Thyroid gland (tissue), 4 donors: ENCODE data around the gene PACS2. TPM values are rescaled to one million over a fixed set of nuclear protein-coding genes. Genes with fewer than 3 reads are reported as not detected.

Experiments used
- DNase-seq, 2 donors: peaks; one replicate each; pipeline ENCODE4 v3.0.0-alpha.2; 2019
- H3K27ac ChIP-seq, 3 donors: fragments of 200-600 bp; sonication (generic); 1 replicate in 2 of 3; 2 replicates in 1 of 3; pipeline ENCODE4 v1.5.1; 2016 to 2019; ENCODE audit warnings: mild to moderate bottlenecking in 1 of 3, moderate library complexity in 1 of 3
- H3K27me3 ChIP-seq: fragments of 200-600 bp; sonication (generic); one replicate; pipeline ENCODE4 v1.5.1; 2019
- H3K36me3 ChIP-seq, 2 donors: fragments of 200-600 bp; sonication (generic); one replicate each; pipeline ENCODE4 v1.5.1; 2016 to 2019
- H3K4me1 ChIP-seq, 2 donors: fragments of 200-600 bp; sonication (generic); one replicate each; pipeline ENCODE4 v1.5.1; 2017 to 2019
- H3K4me3 ChIP-seq, 3 donors: fragments of 200-600 bp; sonication (generic); replicated peaks in 1 of 3; 1 replicate in 2 of 3; 2 replicates in 1 of 3; pipeline ENCODE4 v1.5.1; 2016; ENCODE audit warnings: mild to moderate bottlenecking in 1 of 3
- H3K9me3 ChIP-seq: fragments of 200-600 bp; sonication (generic); one replicate; pipeline ENCODE4 v1.5.1; 2017
- POLR2A ChIP-seq, 2 donors: fragments of 450-650 bp; IDR thresholded peaks; one replicate each; pipeline ENCODE4 v1.6.1; 2017; ENCODE audit warnings: antibody characterized with exemption in 2 of 2, mild to moderate bottlenecking in 2 of 2, moderate library complexity in 1 of 2
- WGBS, 2 donors: methylation state at CpG; one replicate each; pipeline ENCODE4 v1.1.5; 2017; 5-methylcytosine and 5-hydroxymethylcytosine counted together
- intact Hi-C: fragments of 100-400 bp; cut with DNase I; formaldehyde crosslinking; loops from one replicate; pipeline ENCODE4 v1.15.1; 2023
- total RNA-seq, 4 donors: library from RNA; depleted of rRNA; stranded (reverse); fragments of >200 nt; gene quantifications; one replicate each; pipeline ENCODE4 v1.2.3, GENCODE V29; 2016
- TF ChIP-seq, protein P1 (sequence below), 6 experiments: fragments of 200-600 bp in 3 of 6; fragments of 450-650 bp in 3 of 6; sonication (generic) in 3 of 6; IDR thresholded peaks; one replicate each; pipeline ENCODE4 v1.5.1; 2016 to 2019; ENCODE audit warnings: antibody characterized with exemption in 6 of 6, mild to moderate bottlenecking in 2 of 6, inconsistent platforms in 1 of 6, moderate library complexity in 1 of 6

The PACS2 gene
- total RNA-seq, 4 donors from 2014 or later, result 54.6 to 85.2 (median 72.1) TPM

DNA sequence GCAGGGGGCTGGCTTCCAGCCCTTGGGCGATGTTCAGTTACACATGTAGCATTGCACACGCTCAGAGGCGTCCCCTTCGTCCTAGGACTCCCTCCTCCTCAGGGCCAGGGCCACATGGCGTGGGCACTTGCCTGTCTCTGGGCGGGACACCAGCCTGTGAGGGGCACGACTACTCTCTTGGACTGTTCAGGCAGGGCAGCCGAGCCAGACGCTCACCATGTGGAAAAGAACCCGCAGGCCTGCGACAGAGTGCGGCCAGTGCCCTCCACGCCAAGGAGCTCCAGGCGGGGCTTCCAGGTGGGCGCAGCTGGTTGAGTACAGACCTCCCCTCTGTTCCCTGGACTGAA lies 126.0 kb downstream of the PACS2 start:
- H3K9me3 ChIP-seq, result no peaks in the 10 kb centered on the region
- H3K27ac ChIP-seq, result no peak overlapping the region
- H3K36me3 ChIP-seq, result peaks cover 0 to 3% of the 10 kb centered on the region in 2 donors
- no peaks in the 10 kb centered on the region for H3K27me3 ChIP-seq
- 96% methylated on average over 7 of the region's 15 CpGs; no CpG with 5 or more reads in 1 of the 2 donors for WGBS, 2 donors
- H3K4me1 ChIP-seq, result peaks cover 0 to 5% of the 10 kb centered on the region in 2 donors
- no peak for TF ChIP-seq POLR2A (IDR thresholded peaks at IDR 0.05)
- DNase-seq, result no peak
- no peak overlapping the region for H3K4me3 ChIP-seq
- intact Hi-C loops, result no loop called here

DNA sequence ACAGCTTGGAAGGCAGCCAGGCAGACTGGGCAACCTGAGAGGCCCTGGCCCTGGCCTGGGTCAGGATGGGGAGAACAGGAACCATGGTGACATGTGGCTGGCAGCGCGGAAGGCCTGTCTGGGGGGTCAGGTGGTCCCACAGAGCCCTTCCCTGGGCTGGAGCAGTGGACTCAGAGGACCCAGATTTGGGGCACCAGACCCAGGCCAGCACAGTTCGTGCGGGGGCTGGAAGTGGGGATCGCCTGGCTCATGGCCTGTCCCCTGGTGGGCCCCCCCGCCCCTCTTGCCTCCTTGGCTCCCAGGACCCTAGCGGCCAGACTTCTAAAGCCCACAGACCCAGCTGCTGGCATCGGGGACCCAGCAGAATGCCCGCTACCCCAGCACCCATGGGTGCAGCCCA lies 126.4 kb downstream of the PACS2 start:
- Histone ChIP-seq H3K9me3 (no peaks in the 10 kb centered on the region), H3K27ac (no peak overlapping the region), H3K36me3 (peaks cover 0 to 3% of the 10 kb centered on the region in 2 donors), H3K4me3 (no peak overlapping the region), H3K27me3 (no peaks in the 10 kb centered on the region), H3K4me1 (peaks cover 0 to 5% of the 10 kb centered on the region in 2 donors)
- intact Hi-C loops, result no loop called here
- no peak for TF ChIP-seq POLR2A (IDR thresholded peaks at IDR 0.05)
- TF ChIP-seq, protein P1, sequence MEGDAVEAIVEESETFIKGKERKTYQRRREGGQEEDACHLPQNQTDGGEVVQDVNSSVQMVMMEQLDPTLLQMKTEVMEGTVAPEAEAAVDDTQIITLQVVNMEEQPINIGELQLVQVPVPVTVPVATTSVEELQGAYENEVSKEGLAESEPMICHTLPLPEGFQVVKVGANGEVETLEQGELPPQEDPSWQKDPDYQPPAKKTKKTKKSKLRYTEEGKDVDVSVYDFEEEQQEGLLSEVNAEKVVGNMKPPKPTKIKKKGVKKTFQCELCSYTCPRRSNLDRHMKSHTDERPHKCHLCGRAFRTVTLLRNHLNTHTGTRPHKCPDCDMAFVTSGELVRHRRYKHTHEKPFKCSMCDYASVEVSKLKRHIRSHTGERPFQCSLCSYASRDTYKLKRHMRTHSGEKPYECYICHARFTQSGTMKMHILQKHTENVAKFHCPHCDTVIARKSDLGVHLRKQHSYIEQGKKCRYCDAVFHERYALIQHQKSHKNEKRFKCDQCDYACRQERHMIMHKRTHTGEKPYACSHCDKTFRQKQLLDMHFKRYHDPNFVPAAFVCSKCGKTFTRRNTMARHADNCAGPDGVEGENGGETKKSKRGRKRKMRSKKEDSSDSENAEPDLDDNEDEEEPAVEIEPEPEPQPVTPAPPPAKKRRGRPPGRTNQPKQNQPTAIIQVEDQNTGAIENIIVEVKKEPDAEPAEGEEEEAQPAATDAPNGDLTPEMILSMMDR (IDR thresholded peaks at IDR 0.05), result no peak
- no peak for DNase-seq
- 83% methylated on average over 2 of the region's 9 CpGs; no CpG with 5 or more reads in 1 of the 2 donors for WGBS, 2 donors

DNA sequence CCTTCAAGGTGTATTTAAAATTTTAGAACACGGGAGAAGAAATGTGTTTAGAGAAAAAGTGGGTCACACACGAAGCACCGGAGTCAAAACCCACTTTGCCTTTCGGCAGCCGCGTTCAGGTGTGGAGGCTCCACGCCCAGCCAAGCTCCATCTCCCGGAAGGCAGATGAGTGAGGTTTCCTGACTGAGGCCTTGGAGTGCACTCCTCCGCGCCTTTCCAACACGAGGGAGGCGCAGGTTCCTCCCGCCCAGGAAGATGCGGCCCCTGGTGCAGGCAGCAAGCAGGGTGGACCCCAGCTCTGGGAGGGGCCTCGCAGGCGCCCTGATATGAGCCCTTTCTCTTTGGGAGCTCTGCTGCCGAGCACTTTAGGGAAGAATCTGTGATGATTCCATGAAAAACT lies 127.6 kb downstream of the PACS2 start:
- TF ChIP-seq, protein P1 (IDR thresholded peaks at IDR 0.05), result no peak
- no peak for TF ChIP-seq POLR2A (IDR thresholded peaks at IDR 0.05)
- H3K27ac ChIP-seq, result no peak overlapping the region
- peaks cover 0 to 3% of the 10 kb centered on the region in 2 donors for H3K36me3 ChIP-seq
- intact Hi-C loops, result no loop called here
- H3K4me3 ChIP-seq, result no peak overlapping the region
- H3K9me3 ChIP-seq, result no peaks in the 10 kb centered on the region
- no peak for DNase-seq
- H3K27me3 ChIP-seq, result no peaks in the 10 kb centered on the region
- WGBS, 2 donors, result 80% methylated on average over 17 of the region's 17 CpGs
- no peaks in the 10 kb centered on the region for H3K4me1 ChIP-seq

DNA sequence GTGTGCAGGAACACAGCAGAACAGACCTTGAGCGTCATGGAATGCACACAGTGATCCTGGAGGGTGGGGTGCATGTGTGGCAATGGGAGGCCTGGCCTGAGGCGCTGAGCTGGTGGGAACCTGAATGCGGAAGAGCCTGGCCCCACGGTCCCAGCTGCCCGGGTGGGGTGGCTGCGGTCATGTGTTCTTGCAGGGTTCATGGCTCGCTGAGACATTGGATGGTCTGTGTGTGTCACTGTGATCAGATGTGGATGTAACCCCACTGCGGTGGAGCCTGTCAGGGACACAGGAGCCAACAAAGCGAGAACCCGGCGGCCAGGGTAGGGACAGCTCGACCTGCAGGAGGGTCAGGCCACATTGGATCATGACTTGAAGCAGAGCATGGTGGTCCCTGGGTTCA lies 128.3 kb downstream of the PACS2 start:
- H3K36me3 ChIP-seq, result peaks cover 0 to 3% of the 10 kb centered on the region in 2 donors
- intact Hi-C loops, result no loop called here

DNA sequence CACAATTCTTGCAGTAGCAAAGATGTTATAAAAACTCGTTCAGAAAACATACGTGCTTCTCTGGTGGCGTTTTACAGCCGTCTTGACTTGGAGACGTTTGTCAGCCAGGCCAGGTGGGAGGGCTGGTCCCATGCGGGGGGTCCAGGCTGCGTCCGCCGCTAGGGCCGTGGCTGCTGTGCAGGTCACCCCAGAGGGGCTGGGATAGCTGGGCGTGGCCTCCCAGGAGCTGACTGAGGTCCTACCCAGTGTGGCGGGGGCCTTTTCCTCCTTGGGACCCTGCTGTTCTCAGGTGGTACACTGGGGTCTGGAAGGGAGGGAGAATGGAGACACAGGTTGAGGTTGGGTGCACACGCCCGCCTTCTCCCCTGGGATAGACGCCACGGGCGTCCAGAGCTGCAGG lies 130.3 kb downstream of the PACS2 start:
- 77 to 82% methylated on average over 11 to 16 of the region's 17 CpGs for WGBS, 2 donors
- TF ChIP-seq, protein P1 (IDR thresholded peaks at IDR 0.05), result no peak
- TF ChIP-seq POLR2A (IDR thresholded peaks at IDR 0.05), result no peak
- H3K27me3 ChIP-seq, result no peaks in the 10 kb centered on the region

More for the DNA sequence above, 128.3 kb downstream of the PACS2 start:
- H3K4me1 ChIP-seq, result no peaks in the 10 kb centered on the region
- no peaks in the 10 kb centered on the region for H3K9me3 ChIP-seq
- no peaks in the 10 kb centered on the region for H3K27me3 ChIP-seq
- WGBS, 2 donors, result 83 to 87% methylated on average over 12 of the region's 12 CpGs
- no peak overlapping the region for H3K27ac ChIP-seq
- no peak for TF ChIP-seq POLR2A (IDR thresholded peaks at IDR 0.05)
- TF ChIP-seq, protein P1 (IDR thresholded peaks at IDR 0.05), result no peak
- H3K4me3 ChIP-seq, result no peak overlapping the region
- no peak for DNase-seq

More for the DNA sequence above, 130.3 kb downstream of the PACS2 start:
- Histone ChIP-seq H3K27ac (no peak overlapping the region), H3K9me3 (no peaks in the 10 kb centered on the region), H3K4me3 (no peak overlapping the region), H3K4me1 (peaks cover 3 to 9% of the 10 kb centered on the region in 2 donors), H3K36me3 (peaks cover 0 to 2% of the 10 kb centered on the region in 2 donors)
- DNase-seq, result no peak
- intact Hi-C loops, result loop anchor here (5.0 kb wide), 1 partner anchor 47 kb away; the partner anchor contains the start of gene TEDC1
